Measurements from ENCODE around the gene RPAIN. TPM values are rescaled to one million over a fixed set of nuclear protein-coding genes. Genes with fewer than 3 reads are reported as not detected.
"Not testable (repeated sequence)": the region's sequence is repeated elsewhere in the genome, so short reads cannot be mapped to it uniquely, and the experiment has no call there.

RPAIN gene
- total RNA-seq, 1 donor from 2014 or later, result 32.4 TPM

GRCh38 chr17:5425826-5426225, 5.8 kb downstream of the RPAIN start:
- H3K9me3 ChIP-seq (ENCODE audit: control insufficient read depth in 3 of 3, low read length in 3 of 3), result no peaks in the 10 kb centered on the region
- H3K36me3 ChIP-seq (ENCODE audit: control insufficient read depth in 3 of 3, insufficient read depth in 3 of 3, low read length in 3 of 3), result peaks cover 43 to 68% (median 68%) of the 10 kb centered on the region in 3 donors
- H3K4me1 ChIP-seq (ENCODE audit: control insufficient read depth in 3 of 3, insufficient read depth in 3 of 3, low read length in 3 of 3), result peaks cover 8 to 14% (median 9%) of the 10 kb centered on the region in 3 donors
- H3K27ac ChIP-seq (ENCODE audit: low read depth, low read length), result no peak overlapping the region
- no peak overlapping the region for H3K4me3 ChIP-seq (ENCODE audit: low read length in 3 of 3)
- no peak overlapping the region for H3K9ac ChIP-seq (ENCODE audit: low read depth in 1 of 3, low read length in 3 of 3)
- H3K27me3 ChIP-seq (ENCODE audit: control insufficient read depth in 3 of 3, insufficient read depth in 3 of 3, low read length in 3 of 3), result no peaks in the 10 kb centered on the region

GRCh38 chr17:5429191-5429887, 9.4 kb downstream of the RPAIN start:
- no peaks in the 10 kb centered on the region for H3K9me3 ChIP-seq (ENCODE audit: control insufficient read depth in 3 of 3, low read length in 3 of 3)
- no peaks in the 10 kb centered on the region for H3K4me1 ChIP-seq (ENCODE audit: control insufficient read depth in 3 of 3, insufficient read depth in 3 of 3, low read length in 3 of 3)
- no peak overlapping the region for H3K4me3 ChIP-seq (ENCODE audit: low read length in 3 of 3)
- no peak overlapping the region for H3K9ac ChIP-seq (ENCODE audit: low read depth in 1 of 3, low read length in 3 of 3)
- H3K27ac ChIP-seq (ENCODE audit: low read depth, low read length), result no peak overlapping the region
- peaks cover 64 to 80% (median 78%) of the 10 kb centered on the region in 3 donors for H3K36me3 ChIP-seq (ENCODE audit: control insufficient read depth in 3 of 3, insufficient read depth in 3 of 3, low read length in 3 of 3)
- H3K27me3 ChIP-seq (ENCODE audit: control insufficient read depth in 3 of 3, insufficient read depth in 3 of 3, low read length in 3 of 3), result no peaks in the 10 kb centered on the region

DNA sequence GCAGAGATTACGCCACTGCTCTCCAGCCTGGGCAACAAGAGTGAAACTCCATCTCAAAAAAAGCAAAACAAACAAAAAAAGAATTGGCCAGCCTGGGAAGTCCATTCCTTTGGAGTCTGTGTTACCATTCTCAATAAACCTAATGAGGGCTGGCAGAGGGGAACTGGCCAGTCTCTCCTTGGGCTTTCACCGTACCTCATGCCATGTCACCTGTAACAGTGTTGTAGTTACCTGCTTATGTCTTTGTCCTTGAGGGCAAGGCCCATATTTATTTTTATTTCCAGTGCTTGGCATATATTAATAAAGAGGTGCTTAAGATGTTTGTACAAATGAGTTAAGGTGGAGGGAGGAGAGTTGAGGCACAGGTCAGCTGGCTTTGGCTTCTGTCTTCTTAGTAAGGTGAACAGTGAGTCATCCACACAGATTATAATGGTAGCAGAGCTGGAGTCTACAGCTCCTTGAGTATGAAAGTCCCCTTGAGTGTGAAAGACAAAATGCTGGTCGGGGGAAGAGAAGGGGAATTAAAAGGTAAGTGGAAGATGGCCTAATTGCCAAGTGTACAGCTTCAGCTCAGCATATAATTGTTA, 10.5 kb downstream of the RPAIN start:
- Histone ChIP-seq H3K9ac (ENCODE audit: low read depth in 1 of 3, low read length in 3 of 3) (no peak overlapping the region), H3K27ac (ENCODE audit: low read depth, low read length) (no peak overlapping the region), H3K9me3 (ENCODE audit: control insufficient read depth in 3 of 3, low read length in 3 of 3) (no peaks in the 10 kb centered on the region), H3K4me1 (ENCODE audit: control insufficient read depth in 3 of 3, insufficient read depth in 3 of 3, low read length in 3 of 3) (peaks cover 0 to 5% (median 0%) of the 10 kb centered on the region in 3 donors), H3K27me3 (ENCODE audit: control insufficient read depth in 3 of 3, insufficient read depth in 3 of 3, low read length in 3 of 3) (no peaks in the 10 kb centered on the region), H3K36me3 (ENCODE audit: control insufficient read depth in 3 of 3, insufficient read depth in 3 of 3, low read length in 3 of 3) (peaks cover 65 to 78% (median 78%) of the 10 kb centered on the region in 3 donors), H3K4me3 (ENCODE audit: low read length in 3 of 3) (no peak overlapping the region)

- H3K36me3 ChIP-seq (ENCODE audit: control insufficient read depth in 3 of 3, insufficient read depth in 3 of 3, low read length in 3 of 3), result peaks cover 58 to 74% (median 73%) of the 10 kb centered on the region in 3 donors
- not testable (repeated sequence) for H3K4me3 ChIP-seq (ENCODE audit: low read length in 3 of 3); H3K9ac ChIP-seq (ENCODE audit: low read depth in 1 of 3, low read length in 3 of 3); H3K4me1 ChIP-seq (ENCODE audit: control insufficient read depth in 3 of 3, insufficient read depth in 3 of 3, low read length in 3 of 3); H3K27ac ChIP-seq (ENCODE audit: low read depth, low read length); H3K9me3 ChIP-seq (ENCODE audit: control insufficient read depth in 3 of 3, low read length in 3 of 3); H3K27me3 ChIP-seq (ENCODE audit: control insufficient read depth in 3 of 3, insufficient read depth in 3 of 3, low read length in 3 of 3)
These were observed 11.3 kb downstream of the RPAIN start for GRCh38 chr17:5431234-5431633.

DNA sequence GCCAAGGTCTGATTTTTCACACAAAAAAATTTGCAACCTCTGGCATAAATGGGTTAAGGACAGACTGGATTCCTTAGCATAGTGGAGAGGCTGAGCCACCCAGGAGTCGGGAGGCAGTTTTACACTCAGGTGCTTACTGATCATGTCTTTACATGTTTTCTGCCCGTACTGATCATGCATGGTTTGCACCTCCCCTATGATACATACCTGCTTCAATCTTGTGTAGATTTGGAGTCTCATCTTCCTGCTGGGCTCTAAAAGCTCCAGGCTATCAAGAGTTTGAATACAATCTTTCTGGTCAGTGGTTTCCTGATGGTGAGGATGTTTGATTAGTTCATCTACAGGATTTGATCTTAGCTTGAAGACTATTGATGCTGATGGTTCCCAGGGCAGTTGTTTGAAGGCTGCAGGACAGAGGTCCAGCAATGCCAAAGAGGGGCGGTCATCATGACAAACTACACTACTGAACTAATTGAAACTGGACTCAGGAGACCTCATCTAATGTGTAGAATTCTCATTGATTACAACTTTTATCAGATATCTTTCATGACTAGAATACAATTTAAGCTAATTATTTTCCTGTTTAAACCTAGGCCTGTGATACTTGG, 12.1 kb downstream of the RPAIN start:
- Histone ChIP-seq H3K36me3 (ENCODE audit: control insufficient read depth in 3 of 3, insufficient read depth in 3 of 3, low read length in 3 of 3) (peaks cover 56 to 76% (median 73%) of the 10 kb centered on the region in 3 donors), H3K27me3 (ENCODE audit: control insufficient read depth in 3 of 3, insufficient read depth in 3 of 3, low read length in 3 of 3) (no peaks in the 10 kb centered on the region), H3K9ac (ENCODE audit: low read depth in 1 of 3, low read length in 3 of 3) (no peak overlapping the region)

GRCh38 chr17:5434984-5435383, 15.0 kb downstream of the RPAIN start:
- Histone ChIP-seq H3K27me3 (ENCODE audit: control insufficient read depth in 3 of 3, insufficient read depth in 3 of 3, low read length in 3 of 3) (no peaks in the 10 kb centered on the region), H3K9me3 (ENCODE audit: control insufficient read depth in 3 of 3, low read length in 3 of 3) (no peaks in the 10 kb centered on the region), H3K36me3 (ENCODE audit: control insufficient read depth in 3 of 3, insufficient read depth in 3 of 3, low read length in 3 of 3) (peaks cover 40 to 60% (median 56%) of the 10 kb centered on the region in 3 donors), H3K4me3 (ENCODE audit: low read length in 3 of 3) (no peak overlapping the region), H3K9ac (ENCODE audit: low read depth in 1 of 3, low read length in 3 of 3) (peak overlapping the region in 1 of 3 donors; percentile 7), H3K4me1 (ENCODE audit: control insufficient read depth in 3 of 3, insufficient read depth in 3 of 3, low read length in 3 of 3) (peaks cover 4 to 18% (median 15%) of the 10 kb centered on the region in 3 donors), H3K27ac (ENCODE audit: low read depth, low read length) (peak overlapping the region; percentile 27)

More for the DNA sequence above, 12.1 kb downstream of the RPAIN start:
- Histone ChIP-seq H3K4me3 (ENCODE audit: low read length in 3 of 3) (no peak overlapping the region), H3K9me3 (ENCODE audit: control insufficient read depth in 3 of 3, low read length in 3 of 3) (no peaks in the 10 kb centered on the region), H3K4me1 (ENCODE audit: control insufficient read depth in 3 of 3, insufficient read depth in 3 of 3, low read length in 3 of 3) (peaks cover 0 to 5% (median 0%) of the 10 kb centered on the region in 3 donors), H3K27ac (ENCODE audit: low read depth, low read length) (no peak overlapping the region)

DNA sequence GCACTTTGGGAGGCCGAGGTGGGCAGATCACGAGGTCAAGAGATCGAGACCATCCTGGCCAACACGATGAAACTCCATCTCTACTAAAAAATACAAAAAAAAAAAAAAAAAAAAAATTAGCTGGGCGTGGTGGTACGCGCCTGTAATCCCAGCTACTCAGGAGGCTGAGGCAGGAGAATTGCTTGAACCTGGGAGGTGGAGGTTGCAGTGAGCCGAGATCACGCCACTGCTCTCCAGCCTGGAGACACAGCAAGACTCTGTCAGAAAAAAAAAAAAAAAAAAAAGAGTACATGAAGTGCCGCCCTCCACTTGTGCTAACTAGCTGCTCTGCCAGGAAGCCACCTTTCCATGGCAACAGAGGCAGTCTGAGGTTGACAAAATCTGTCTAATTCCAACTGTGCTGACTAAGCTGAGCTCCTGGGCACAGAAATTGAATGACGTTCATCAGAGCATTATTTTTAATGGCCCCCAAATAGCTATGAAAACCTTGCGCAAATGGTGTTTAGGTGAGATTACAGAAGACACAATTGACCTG, 15.9 kb downstream of the RPAIN start:
- Histone ChIP-seq H3K36me3 (ENCODE audit: control insufficient read depth in 3 of 3, insufficient read depth in 3 of 3, low read length in 3 of 3) (peaks cover 35 to 54% (median 51%) of the 10 kb centered on the region in 3 donors), H3K4me1 (ENCODE audit: control insufficient read depth in 3 of 3, insufficient read depth in 3 of 3, low read length in 3 of 3) (peaks cover 4 to 18% (median 15%) of the 10 kb centered on the region in 3 donors)
- not testable (repeated sequence) for H3K27ac ChIP-seq (ENCODE audit: low read depth, low read length); H3K27me3 ChIP-seq (ENCODE audit: control insufficient read depth in 3 of 3, insufficient read depth in 3 of 3, low read length in 3 of 3); H3K9me3 ChIP-seq (ENCODE audit: control insufficient read depth in 3 of 3, low read length in 3 of 3); H3K4me3 ChIP-seq (ENCODE audit: low read length in 3 of 3); H3K9ac ChIP-seq (ENCODE audit: low read depth in 1 of 3, low read length in 3 of 3)

GRCh38 chr17:5437721-5438317, 17.8 kb downstream of the RPAIN start:
- no peaks in the 10 kb centered on the region for H3K27me3 ChIP-seq (ENCODE audit: control insufficient read depth in 3 of 3, insufficient read depth in 3 of 3, low read length in 3 of 3)
- H3K36me3 ChIP-seq (ENCODE audit: control insufficient read depth in 3 of 3, insufficient read depth in 3 of 3, low read length in 3 of 3), result peaks cover 23 to 37% (median 36%) of the 10 kb centered on the region in 3 donors
- peak overlapping the region; percentile 84 to 92 (median 89) for H3K9ac ChIP-seq (ENCODE audit: low read depth in 1 of 3, low read length in 3 of 3)
- H3K27ac ChIP-seq (ENCODE audit: low read depth, low read length), result peak overlapping the region; percentile 76
- H3K9me3 ChIP-seq (ENCODE audit: control insufficient read depth in 3 of 3, low read length in 3 of 3), result no peaks in the 10 kb centered on the region
- peaks cover 4 to 18% (median 15%) of the 10 kb centered on the region in 3 donors for H3K4me1 ChIP-seq (ENCODE audit: control insufficient read depth in 3 of 3, insufficient read depth in 3 of 3, low read length in 3 of 3)
- H3K4me3 ChIP-seq (ENCODE audit: low read length in 3 of 3), result peak overlapping the region; percentile 82 to 97 (median 89)

DNA sequence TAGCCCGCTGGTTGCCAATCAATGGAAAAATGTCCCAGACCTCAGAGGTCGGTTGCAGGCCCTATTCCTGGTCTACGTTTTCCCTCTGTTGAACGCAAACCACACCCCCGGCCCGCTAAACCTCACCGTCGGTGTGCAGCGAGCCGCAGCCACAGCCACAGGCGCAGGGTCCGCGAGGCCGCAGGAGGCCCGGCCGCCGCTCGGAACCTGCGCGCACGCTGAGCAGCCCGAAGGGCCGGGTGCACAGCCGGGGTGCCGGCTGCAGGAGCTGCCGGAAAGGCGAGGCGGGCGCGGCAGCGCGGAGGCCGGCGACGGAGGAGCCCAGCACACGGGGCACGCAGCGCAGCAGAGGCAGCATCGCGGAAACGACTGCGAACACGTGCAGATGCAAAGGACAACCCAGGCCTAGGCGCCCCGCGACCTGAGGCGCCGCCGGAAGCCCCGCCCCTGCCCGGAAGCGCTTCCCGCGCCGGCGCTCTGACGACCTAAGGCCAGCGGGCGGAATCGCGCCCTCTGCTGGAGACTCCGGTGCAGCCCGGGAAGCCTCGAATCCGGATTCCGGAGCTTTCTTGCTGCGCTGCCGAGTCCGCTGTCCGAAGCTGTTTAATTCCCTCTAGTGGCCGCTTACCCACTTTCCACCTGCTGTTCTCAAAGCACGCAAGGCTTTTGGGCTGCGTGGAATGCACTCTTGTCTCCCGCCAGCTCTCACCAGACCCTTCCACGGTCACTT, 18.9 kb downstream of the RPAIN start, which contains the start of gene C1QBP:
TSS of gene C1QBP (minus strand) at position 440 of the 730 bp plus-strand sequence. CDS start at position 358, 82 bp downstream.
- Histone ChIP-seq H3K9ac (ENCODE audit: low read depth in 1 of 3, low read length in 3 of 3) (peak within 1 kb of the TSS; percentile 84 to 92 (median 89)), H3K4me1 (ENCODE audit: control insufficient read depth in 3 of 3, insufficient read depth in 3 of 3, low read length in 3 of 3) (peaks cover 4 to 18% (median 15%) of the 10 kb centered on the region in 3 donors), H3K27me3 (ENCODE audit: control insufficient read depth in 3 of 3, insufficient read depth in 3 of 3, low read length in 3 of 3) (no peaks in the 10 kb centered on the region), H3K9me3 (ENCODE audit: control insufficient read depth in 3 of 3, low read length in 3 of 3) (no peaks in the 10 kb centered on the region), H3K4me3 (ENCODE audit: low read length in 3 of 3) (peak within 1 kb of the TSS; percentile 82 to 97 (median 89)), H3K36me3 (ENCODE audit: control insufficient read depth in 3 of 3, insufficient read depth in 3 of 3, low read length in 3 of 3) (peaks cover 21 to 34% (median 33%) of the 10 kb centered on the region in 3 donors), H3K27ac (ENCODE audit: low read depth, low read length) (peak within 1 kb of the TSS; percentile 76)
